ENCODE measurements around the gene LTV1.

- TF ChIP-seq CTCF (IDR thresholded peaks at IDR 0.05) (no peak), EZH2 (IDR thresholded peaks at IDR 0.05; ENCODE audit: borderline replicate concordance, insufficient read depth, low read depth, low read length, poor library complexity, severe bottlenecking) (no peak)
Measured at GRCh38 chr6:143810745-143811144, 32.4 kb upstream of the LTV1 start.

Measured in B cell (primary cell).